GM23338 (cell line): ENCODE data around the gene TRIML1.

ENCODE experiments used
- CTCF ChIP-seq, 2 experiments: fragments of 200-600 bp in 1 of 2; sonication (generic) in 1 of 2; conservative IDR thresholded peaks; 2 replicates each; pipeline versions ENCODE4 v1.5.1 to v1.6.1; 2016 to 2017; ENCODE audit warnings: antibody characterized with exemption in 2 of 2, low read depth in 2 of 2, mild to moderate bottlenecking in 2 of 2, moderate library complexity in 1 of 2
- ETS1 ChIP-seq: IDR thresholded peaks from 2 replicates; pipeline ENCODE4 v1.6.1; 2016; ENCODE audit warnings: antibody characterized with exemption
- EZH2 ChIP-seq: fragments of 200-600 bp; sonication (generic); IDR thresholded peaks from one replicate; pipeline ENCODE4 v1.8.0; 2017; ENCODE audit warnings: antibody characterized with exemption, mild to moderate bottlenecking, low read depth; ENCODE audit not compliant: unreplicated experiment
- JUNB ChIP-seq: IDR thresholded peaks from one replicate; pipeline ENCODE4 v1.6.1; 2016; ENCODE audit warnings: antibody characterized with exemption; ENCODE audit not compliant: unreplicated experiment
- POLR2AphosphoS5 ChIP-seq: IDR thresholded peaks from 2 replicates; pipeline ENCODE4 v1.6.1; 2016; ENCODE audit warnings: antibody characterized with exemption, low read depth
- ZNF331 ChIP-seq: fragments of 250-450 bp; sonication (Bioruptor Pico); IDR thresholded peaks from 2 replicates; pipeline ENCODE4 v1.5.0; 2020; ENCODE audit warnings: low read depth, mild to moderate bottlenecking, moderate library complexity

- TF ChIP-seq ZNF331 (CRISPR knock-in tag) (no peak), CTCF (conservative IDR thresholded peaks at IDR 0.05; ENCODE audit: low read depth in 2 of 2) (no peak), ETS1 (no peak), EZH2 (no peak), POLR2AphosphoS5 (no peak), JUNB (no peak)
Measured at GRCh38 chr4:188138227-188138626, 1.0 kb upstream of the TRIML1 start.
